Measurements from ENCODE around the gene ANKRD6.

The ANKRD6 gene

GRCh38 chr6:89667872-89668556 is 235.1 kb downstream of the ANKRD6 start:
- peak; percentile 45 for DNase-seq (ENCODE audit: low read depth)
- TF ChIP-seq, protein P1, sequence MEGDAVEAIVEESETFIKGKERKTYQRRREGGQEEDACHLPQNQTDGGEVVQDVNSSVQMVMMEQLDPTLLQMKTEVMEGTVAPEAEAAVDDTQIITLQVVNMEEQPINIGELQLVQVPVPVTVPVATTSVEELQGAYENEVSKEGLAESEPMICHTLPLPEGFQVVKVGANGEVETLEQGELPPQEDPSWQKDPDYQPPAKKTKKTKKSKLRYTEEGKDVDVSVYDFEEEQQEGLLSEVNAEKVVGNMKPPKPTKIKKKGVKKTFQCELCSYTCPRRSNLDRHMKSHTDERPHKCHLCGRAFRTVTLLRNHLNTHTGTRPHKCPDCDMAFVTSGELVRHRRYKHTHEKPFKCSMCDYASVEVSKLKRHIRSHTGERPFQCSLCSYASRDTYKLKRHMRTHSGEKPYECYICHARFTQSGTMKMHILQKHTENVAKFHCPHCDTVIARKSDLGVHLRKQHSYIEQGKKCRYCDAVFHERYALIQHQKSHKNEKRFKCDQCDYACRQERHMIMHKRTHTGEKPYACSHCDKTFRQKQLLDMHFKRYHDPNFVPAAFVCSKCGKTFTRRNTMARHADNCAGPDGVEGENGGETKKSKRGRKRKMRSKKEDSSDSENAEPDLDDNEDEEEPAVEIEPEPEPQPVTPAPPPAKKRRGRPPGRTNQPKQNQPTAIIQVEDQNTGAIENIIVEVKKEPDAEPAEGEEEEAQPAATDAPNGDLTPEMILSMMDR (conservative IDR thresholded peaks at IDR 0.05; ENCODE audit: low read length) = no peak

DNA sequence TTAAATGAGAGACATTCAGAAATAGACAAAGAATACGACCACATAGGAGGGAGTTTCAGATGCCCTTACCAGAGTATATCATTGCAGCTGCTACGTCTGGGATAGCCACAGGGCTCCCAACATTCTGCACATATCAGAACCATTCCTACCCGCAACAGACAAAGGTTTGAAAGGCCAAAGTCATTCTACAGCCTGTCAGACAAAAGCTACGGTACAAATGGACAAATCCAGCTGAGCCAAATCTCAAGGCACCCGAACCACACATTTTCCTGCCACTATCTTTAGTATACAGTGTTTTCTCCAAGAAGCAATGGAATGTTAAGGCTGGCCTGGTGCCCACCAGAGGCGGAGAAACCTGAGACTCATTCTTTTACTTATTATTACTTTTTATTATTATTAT is 236.1 kb downstream of the ANKRD6 start:
- DNase-seq (ENCODE audit: low read depth) = no peak
- H3K4me3 ChIP-seq (ENCODE audit: low read length) = no peak overlapping the region
- TF ChIP-seq, protein P1 (conservative IDR thresholded peaks at IDR 0.05; ENCODE audit: low read length) = no peak

More at GRCh38 chr6:89667872-89668556, 235.1 kb downstream of the ANKRD6 start:
- H3K4me3 ChIP-seq (ENCODE audit: low read length) = no peak overlapping the region

DNA sequence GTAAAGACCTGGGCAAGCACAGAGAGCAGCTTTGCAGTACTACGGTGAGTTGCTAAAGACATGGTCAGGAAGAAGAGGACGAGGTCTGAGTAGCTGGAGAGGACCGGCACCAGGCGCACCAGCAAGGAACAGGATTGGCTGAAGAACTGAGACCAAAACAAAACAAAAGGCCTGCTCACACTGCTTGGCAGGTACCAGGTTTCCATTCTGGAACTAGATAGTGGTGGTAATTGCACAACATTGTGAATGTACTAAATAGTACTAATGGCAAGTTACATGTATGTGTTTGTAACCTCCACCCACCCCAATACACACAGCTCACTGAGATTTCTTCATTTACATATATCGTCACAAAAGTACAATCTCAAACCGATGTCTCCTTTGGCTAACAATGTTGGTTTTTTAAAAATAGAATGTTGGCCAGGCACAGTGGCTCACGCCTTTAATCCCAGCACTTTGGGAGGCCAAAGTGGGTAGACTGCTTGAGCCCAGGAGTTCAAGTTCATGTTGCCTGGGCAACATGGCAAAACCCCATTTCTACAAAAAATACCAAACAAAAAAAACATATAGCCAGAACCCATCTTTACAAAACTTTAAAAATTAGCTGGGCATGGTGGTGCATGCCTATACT is 238.1 kb downstream of the ANKRD6 start:
- TF ChIP-seq, protein P1 (conservative IDR thresholded peaks at IDR 0.05; ENCODE audit: low read length) = no peak
- no peak for DNase-seq (ENCODE audit: low read depth)
- no peak overlapping the region for H3K4me3 ChIP-seq (ENCODE audit: low read length)

DNA sequence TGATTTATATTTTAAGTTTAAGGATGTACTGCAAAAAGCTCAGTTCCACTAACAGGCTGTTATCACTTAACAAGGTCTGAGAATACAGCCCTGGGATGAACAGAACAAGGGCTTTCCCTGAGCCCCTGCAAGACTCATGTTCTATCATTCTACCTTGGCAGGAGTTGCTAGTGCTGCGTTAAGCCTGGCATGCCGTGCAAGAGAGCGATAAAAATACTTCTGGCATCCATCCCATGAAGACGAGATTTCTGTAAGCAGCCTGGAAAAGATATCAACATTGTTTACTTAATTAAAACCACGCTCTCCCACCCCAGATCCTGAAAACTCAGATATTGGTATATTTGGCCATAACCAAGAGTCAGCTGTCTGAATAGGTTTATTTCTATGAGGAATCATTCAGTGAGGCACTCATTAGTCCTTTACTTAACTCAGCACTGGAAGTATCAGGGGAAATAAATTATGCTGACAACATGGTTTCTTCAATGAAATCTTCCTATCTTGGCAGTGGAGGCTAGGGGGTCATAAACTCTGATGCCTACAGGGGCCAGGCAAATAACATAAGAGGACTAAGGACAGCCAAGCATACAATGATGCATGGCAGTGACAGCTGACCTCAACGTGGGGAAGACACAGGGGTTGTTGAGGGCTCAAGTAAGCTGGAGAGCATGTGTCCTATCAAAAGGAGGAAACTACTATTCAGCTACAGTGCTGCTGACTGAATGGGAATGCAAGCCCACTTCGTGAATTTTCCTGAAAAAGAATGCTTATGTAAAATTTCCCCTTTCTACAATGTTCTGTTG is 243.2 kb downstream of the ANKRD6 start:
- peak; percentile 33 for DNase-seq (ENCODE audit: low read depth)
- no peak overlapping the region for H3K4me3 ChIP-seq (ENCODE audit: low read length)
- TF ChIP-seq, protein P1 (conservative IDR thresholded peaks at IDR 0.05; ENCODE audit: low read length) = no peak

DNA sequence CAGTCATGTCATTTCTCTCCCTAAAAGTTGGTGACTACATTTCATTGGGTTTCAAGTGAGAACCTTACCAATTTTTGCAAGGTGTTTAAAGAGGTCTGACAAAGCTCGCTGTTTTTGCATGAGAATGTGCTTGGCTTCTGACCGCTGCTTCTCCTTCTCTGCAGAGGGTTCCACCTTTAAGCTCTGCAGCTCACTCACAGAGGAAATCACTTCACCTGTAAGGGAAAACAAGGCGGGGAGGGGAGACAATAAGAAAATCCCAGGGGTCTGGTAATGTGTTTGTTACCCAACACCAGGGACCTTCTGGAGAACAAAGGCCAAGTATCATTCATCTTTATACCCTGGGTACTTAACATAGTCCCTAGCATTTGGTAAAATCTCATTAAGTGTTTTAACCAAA is 245.6 kb downstream of the ANKRD6 start:
- TF ChIP-seq, protein P1 (conservative IDR thresholded peaks at IDR 0.05; ENCODE audit: low read length) = no peak
- DNase-seq (ENCODE audit: low read depth) = no peak
- no peak overlapping the region for H3K4me3 ChIP-seq (ENCODE audit: low read length)

- TF ChIP-seq, protein P1 (conservative IDR thresholded peaks at IDR 0.05; ENCODE audit: low read length) = no peak
- no peak for DNase-seq (ENCODE audit: low read depth)
- H3K4me3 ChIP-seq (ENCODE audit: low read length) = no peak overlapping the region
Observed at GRCh38 chr6:89679215-89680120, 246.5 kb downstream of the ANKRD6 start.
